Measurements from ENCODE around the gene AATK.
"Not testable (repeated sequence)": the region's sequence is repeated elsewhere in the genome, so short reads cannot be mapped to it uniquely, and the experiment has no call there.

Gene AATK

GRCh38 chr17:81159611-81160265 is 6.3 kb downstream of the AATK start:
- DNase-seq: peak; percentile 26

- DNase-seq: peak; percentile 24
Measured at GRCh38 chr17:81158688-81159590, 7.1 kb downstream of the AATK start.

- peak; percentile 22 for DNase-seq
Measured at GRCh38 chr17:81157848-81158687, 8.0 kb downstream of the AATK start.

- DNase-seq: peak; percentile 23
Measured at GRCh38 chr17:81156866-81157805, 8.9 kb downstream of the AATK start.

GRCh38 chr17:81154961-81155360 is 11.1 kb downstream of the AATK start:
- peak; percentile 20 for DNase-seq

GRCh38 chr17:81154016-81154415 is 12.0 kb downstream of the AATK start:
- peak; percentile 13 for DNase-seq

GRCh38 chr17:81153340-81153803 is 12.6 kb downstream of the AATK start:
- peak; percentile 47 for DNase-seq

- peak; percentile 1 for DNase-seq
Measured at GRCh38 chr17:81152288-81152828, 13.7 kb downstream of the AATK start.

GRCh38 chr17:81151278-81151677 is 14.7 kb downstream of the AATK start:
- peak; percentile 18 for DNase-seq

GRCh38 chr17:81150377-81151077 is 15.5 kb downstream of the AATK start:
- peak; percentile 24 for DNase-seq

- DNase-seq: no peak
Measured at GRCh38 chr17:81148986-81149533, 17.0 kb downstream of the AATK start.

GRCh38 chr17:81148571-81148970 is 17.4 kb downstream of the AATK start:
- no peak for DNase-seq

- no peak for DNase-seq
Measured at GRCh38 chr17:81147701-81148100, 18.3 kb downstream of the AATK start.

GRCh38 chr17:81146208-81146607 is 19.8 kb downstream of the AATK start:
- not testable (repeated sequence) for DNase-seq

- no peak for DNase-seq
Measured at GRCh38 chr17:81144423-81144781, 21.6 kb downstream of the AATK start.

- no peak for DNase-seq
Measured at GRCh38 chr17:81143717-81144422, 22.2 kb downstream of the AATK start.

GRCh38 chr17:81143200-81143527 is 22.9 kb downstream of the AATK start:
- no peak for DNase-seq

GRCh38 chr17:81142301-81143199 is 23.5 kb downstream of the AATK start:
- peak; percentile 82 for DNase-seq

GRCh38 chr17:81140695-81141094 is 25.3 kb downstream of the AATK start:
- no peak for DNase-seq

Measured in left hindlimb (tissue), 1 donor.